ENCODE data around the gene NSD2. TPM values are rescaled to one million over a fixed set of nuclear protein-coding genes. Genes with fewer than 3 reads are reported as not detected.

Gene NSD2
- 10 to 100 TPM; 33.4 to 54.9 TPM for total RNA-seq

DNA sequence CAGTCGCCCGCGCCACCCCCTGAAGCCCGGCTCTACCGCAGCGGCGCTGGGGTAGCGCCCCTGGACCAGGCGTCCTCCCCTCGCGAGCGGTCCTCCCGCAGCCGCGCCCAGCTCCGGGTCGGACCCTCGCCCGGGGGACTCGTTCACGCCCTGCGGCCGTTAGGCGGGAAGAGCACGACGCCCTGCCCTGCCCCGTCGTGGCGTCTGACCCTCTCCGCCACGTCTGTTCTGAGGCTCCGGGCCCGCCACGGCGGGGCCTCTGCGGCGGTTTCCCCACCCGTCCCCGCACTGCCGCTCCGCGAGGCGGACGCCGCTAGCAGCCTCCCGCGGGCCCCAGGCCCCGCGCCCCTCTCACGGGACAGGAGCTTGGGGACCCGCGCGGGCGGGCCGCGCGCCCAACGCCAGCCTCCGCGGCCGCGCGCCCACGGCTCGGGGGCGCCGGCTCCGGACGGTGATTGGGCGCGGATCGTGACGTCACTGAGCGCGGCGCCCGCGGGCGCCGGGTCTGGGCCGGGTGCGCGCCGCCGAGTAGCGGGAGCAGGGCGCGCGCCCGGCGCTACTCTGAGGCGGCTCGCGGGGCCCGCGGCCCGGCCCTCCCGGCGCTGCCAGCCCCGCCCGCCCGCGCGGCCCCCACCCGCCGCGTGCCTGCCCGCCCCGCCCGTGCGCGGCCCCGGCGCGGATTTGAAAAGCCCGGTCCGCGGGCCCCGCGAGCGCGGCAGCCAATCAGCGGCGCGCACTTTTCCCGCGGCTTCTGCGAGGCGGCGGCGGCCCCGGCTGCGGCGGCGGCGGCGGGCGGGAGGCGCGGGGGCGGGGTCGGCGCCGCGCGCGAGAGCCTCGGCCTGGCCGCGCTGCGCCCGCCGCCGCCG, at the start of gene NSD2:
NSD2 (plus strand) TSS at position 816 of the 866 bp plus-strand sequence. CDS start 29,262 bp downstream, outside the sequence.

DNA sequence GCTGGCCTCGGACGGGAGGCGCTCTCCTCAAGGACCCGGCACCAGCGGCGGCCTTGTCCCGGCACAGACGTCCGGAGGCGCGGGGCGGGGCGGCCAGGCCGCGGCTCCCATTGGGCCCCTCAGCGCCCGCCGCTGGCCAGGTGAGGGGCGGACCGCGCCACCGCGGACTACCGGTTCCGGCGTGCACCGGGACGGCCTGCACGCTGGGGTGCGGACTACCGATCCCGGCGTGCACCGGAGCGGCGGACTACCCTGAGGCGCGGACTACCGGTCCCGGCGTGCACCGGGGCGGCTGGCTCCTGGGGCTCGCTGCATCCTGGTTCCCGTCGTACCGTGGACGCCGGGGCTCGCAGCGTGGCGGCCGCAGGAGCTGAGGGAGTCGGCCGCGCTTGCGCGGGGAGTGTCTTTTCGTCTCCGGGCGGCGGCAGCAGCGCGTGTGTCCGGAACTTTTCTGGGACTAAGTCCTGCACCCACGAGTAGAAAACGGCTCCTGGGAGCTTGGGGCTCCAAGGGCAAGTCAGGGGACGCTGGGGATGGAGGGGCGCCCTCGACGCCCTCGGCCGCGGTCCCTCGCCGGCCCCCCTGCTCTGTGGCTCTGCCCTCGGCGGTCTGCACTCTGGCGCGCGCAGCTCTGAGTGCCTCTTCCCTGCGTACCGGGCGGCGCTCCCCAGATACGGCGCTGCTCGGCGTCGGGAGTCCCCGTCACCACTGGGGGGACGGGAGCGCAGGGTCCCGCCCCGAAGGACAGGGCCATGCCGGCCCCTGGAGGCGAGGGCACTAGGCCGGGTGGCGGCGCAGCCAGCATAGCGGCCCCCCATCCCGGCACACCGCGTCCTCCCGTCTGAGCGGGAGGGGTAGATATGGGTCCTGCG, 14.9 kb upstream of the NSD2 start, which contains the start of gene LETM1:
LETM1 (minus strand) TSS at position 86 of the 872 bp plus-strand sequence. CDS start 206 bp downstream, outside the sequence.

DNA sequence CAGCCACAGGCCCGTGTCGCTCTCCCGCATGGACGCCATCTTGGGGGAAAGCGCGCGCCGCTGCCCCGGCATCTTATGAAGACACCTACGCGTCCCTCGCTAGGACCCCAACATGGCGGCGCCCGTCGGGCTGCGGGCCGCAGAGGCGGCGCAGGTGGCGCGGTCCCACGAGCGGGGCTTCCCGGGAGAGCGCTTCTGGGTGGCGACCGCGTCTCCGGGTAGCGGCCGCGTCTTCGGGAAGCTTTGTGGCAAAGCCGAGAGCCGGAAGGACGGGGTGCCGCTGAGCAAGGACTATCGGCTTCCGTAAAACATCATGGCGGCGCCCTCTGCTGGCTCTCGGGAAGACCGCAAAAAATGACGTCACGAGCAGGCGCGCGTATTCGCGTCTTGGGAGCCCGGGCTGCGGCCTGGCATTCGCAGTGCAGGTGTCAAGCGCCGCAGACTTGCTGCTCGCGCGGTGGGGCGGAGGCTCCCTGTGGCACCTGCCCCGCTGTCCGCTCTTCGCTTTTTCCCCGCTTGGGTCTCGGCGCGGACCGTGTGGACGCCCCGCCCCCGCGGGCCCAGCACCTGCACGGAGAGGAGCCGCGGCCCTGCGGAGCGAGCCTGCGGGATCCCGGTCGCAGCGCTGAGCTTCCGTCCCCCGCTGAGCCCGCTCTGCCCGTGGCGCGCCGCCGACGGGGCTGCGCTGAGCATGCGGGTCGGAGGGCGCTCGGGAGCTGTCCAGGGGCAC, 137.9 kb downstream of the NSD2 start, which contains the start of gene NELFA:
NELFA (minus strand) TSS at position 54 of the 730 bp plus-strand sequence; CDS start at position 39, 15 bp downstream.

Small RNA genes within 50 kb of the gene (small RNA-seq; reads per million reads assigned to genes)
- gene SCARNA22 = 4,908 to 12,179 reads per million in 2 donors

Other genes with a start within 250 kb of the NSD2 start
- gene FAM53A, start 187.1 kb upstream of the NSD2 start, total RNA-seq = 1 to 10 TPM; 3.1 to 5.0 TPM
- 10 to 100 TPM; 54.4 to 91.2 TPM for gene SLBP, start 159.1 kb upstream of the NSD2 start, total RNA-seq
- 10 to 100 TPM; 29.0 to 43.4 TPM for gene TMEM129, start 150.1 kb upstream of the NSD2 start, total RNA-seq
- gene TACC3, start 149.9 kb upstream of the NSD2 start, total RNA-seq = 10 to 100 TPM; 10.7 to 22.6 TPM
- under 1 TPM; under 0.01 TPM for gene FGFR3, start 78.1 kb upstream of the NSD2 start, total RNA-seq
- gene LETM1, start 15.2 kb upstream of the NSD2 start, total RNA-seq = 10 to 100 TPM; 77.4 to 95.9 TPM
- 10 to 100 TPM; 16.5 to 20.3 TPM for gene NELFA, start 137.6 kb downstream of the NSD2 start, total RNA-seq
- 1 to 10 TPM in 1 of 2 donors, under 1 TPM in 1; 0.67 to 2.4 TPM for gene NAT8L, start 187.9 kb downstream of the NSD2 start, total RNA-seq